OCI-LY1 (cell line): ENCODE data around the gene SLX4IP.

Source experiments
- EZH2 ChIP-seq: fragments of 200-600 bp; sonication (generic), shearing (Covaris generic); IDR thresholded peaks from 2 replicates; pipeline ENCODE4 v1.8.0; 2017; ENCODE audit warnings: borderline replicate concordance, mixed run types, mild to moderate bottlenecking, antibody characterized with exemption, low read length, moderate library complexity, mixed read lengths
- TF ChIP-seq, protein P1 (sequence below): fragments of 200-600 bp; sonication (generic), shearing (Covaris generic); IDR thresholded peaks from 2 replicates; pipeline ENCODE4 v1.5.1; 2017; ENCODE audit warnings: mild to moderate bottlenecking, antibody characterized with exemption, low read length, moderate library complexity, mixed read lengths

- TF ChIP-seq, protein P1, sequence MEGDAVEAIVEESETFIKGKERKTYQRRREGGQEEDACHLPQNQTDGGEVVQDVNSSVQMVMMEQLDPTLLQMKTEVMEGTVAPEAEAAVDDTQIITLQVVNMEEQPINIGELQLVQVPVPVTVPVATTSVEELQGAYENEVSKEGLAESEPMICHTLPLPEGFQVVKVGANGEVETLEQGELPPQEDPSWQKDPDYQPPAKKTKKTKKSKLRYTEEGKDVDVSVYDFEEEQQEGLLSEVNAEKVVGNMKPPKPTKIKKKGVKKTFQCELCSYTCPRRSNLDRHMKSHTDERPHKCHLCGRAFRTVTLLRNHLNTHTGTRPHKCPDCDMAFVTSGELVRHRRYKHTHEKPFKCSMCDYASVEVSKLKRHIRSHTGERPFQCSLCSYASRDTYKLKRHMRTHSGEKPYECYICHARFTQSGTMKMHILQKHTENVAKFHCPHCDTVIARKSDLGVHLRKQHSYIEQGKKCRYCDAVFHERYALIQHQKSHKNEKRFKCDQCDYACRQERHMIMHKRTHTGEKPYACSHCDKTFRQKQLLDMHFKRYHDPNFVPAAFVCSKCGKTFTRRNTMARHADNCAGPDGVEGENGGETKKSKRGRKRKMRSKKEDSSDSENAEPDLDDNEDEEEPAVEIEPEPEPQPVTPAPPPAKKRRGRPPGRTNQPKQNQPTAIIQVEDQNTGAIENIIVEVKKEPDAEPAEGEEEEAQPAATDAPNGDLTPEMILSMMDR: no peak
- TF ChIP-seq EZH2: no peak
Measured at GRCh38 chr20:10537850-10538480, 102.9 kb downstream of the SLX4IP start.
